Prostate gland (tissue), 2 donors: Measurements from ENCODE around the gene EBF3. TPM values are rescaled to one million over a fixed set of nuclear protein-coding genes. Genes with fewer than 3 reads are reported as not detected.

Experiments
- DNase-seq: peaks from one replicate; pipeline ENCODE4 v3.0.0-alpha.2; 2019; ENCODE audit warnings: low spot score
- H3K27ac ChIP-seq, 2 donors: fragments of 200-600 bp; sonication (generic); 2 replicates each; pipeline ENCODE4 v1.5.1; 2017 to 2019
- H3K27me3 ChIP-seq: fragments of 200-600 bp; sonication (generic); replicated peaks from 2 replicates; pipeline ENCODE4 v1.5.1; 2019; ENCODE audit not compliant: insufficient read depth
- H3K36me3 ChIP-seq, 2 donors: fragments of 200-600 bp; sonication (generic); 1 replicate in 1 of 2; 2 replicates in 1 of 2; pipeline versions ENCODE4 v1.5.1 to v1.8.1; 2017 to 2019
- H3K4me1 ChIP-seq: fragments of 200-600 bp; sonication (generic); replicated peaks from 2 replicates; pipeline ENCODE4 v1.5.1; 2019
- H3K4me3 ChIP-seq, 2 donors: fragments of 200-600 bp; sonication (generic); 2 replicates each; pipeline ENCODE4 v1.5.1; 2017 to 2019
- H3K9me3 ChIP-seq: fragments of 200-600 bp; sonication (generic); 2 replicates; pipeline ENCODE4 v1.5.1; 2017
- POLR2A ChIP-seq: fragments of 450-650 bp; IDR thresholded peaks from one replicate; pipeline ENCODE4 v1.6.1; 2016; ENCODE audit warnings: antibody characterized with exemption, mild to moderate bottlenecking
- POLR2AphosphoS5 ChIP-seq: sonication (generic); formaldehyde crosslinking; IDR thresholded peaks from one replicate; pipeline ENCODE4 v1.6.1; 2017; ENCODE audit warnings: antibody characterized with exemption
- WGBS: methylation state at CpG from one replicate; pipeline ENCODE4 v1.1.5; 2018; 5-methylcytosine and 5-hydroxymethylcytosine counted together
- intact Hi-C: fragments of 100-400 bp; cut with DNase I; formaldehyde crosslinking; loops from one replicate; pipeline ENCODE4 v1.14.2; 2022
- total RNA-seq, 2 donors: library from RNA; depleted of rRNA; stranded (reverse); fragments of >200 nt; gene quantifications; one replicate each; pipeline ENCODE4 v1.1.0, GENCODE V29; 2016
- TF ChIP-seq, protein P1 (sequence below), 4 experiments: fragments of 200-600 bp in 2 of 4; fragments of 450-650 bp in 2 of 4; sonication (generic) in 2 of 4; IDR thresholded peaks; 1 replicate in 3 of 4; 2 replicates in 1 of 4; pipeline ENCODE4 v1.5.1; 2016 to 2019; ENCODE audit warnings: antibody characterized with exemption in 4 of 4, mild to moderate bottlenecking in 2 of 4, moderate library complexity in 2 of 4

Gene EBF3
- total RNA-seq, 2 donors from 2014 or later, result 1.5 to 7.8 TPM

- Histone ChIP-seq H3K4me1 (no peaks in the 10 kb centered on the region), H3K27me3 (peaks cover 39% of the 10 kb centered on the region), H3K36me3 (no peaks in the 10 kb centered on the region), H3K9me3 (no peaks in the 10 kb centered on the region), H3K4me3 (no peak overlapping the region), H3K27ac (no peak overlapping the region)
- WGBS, result 42% methylated on average over 18 of the region's 18 CpGs
- no peak for TF ChIP-seq POLR2A
- TF ChIP-seq POLR2AphosphoS5, result no peak
- TF ChIP-seq, protein P1, sequence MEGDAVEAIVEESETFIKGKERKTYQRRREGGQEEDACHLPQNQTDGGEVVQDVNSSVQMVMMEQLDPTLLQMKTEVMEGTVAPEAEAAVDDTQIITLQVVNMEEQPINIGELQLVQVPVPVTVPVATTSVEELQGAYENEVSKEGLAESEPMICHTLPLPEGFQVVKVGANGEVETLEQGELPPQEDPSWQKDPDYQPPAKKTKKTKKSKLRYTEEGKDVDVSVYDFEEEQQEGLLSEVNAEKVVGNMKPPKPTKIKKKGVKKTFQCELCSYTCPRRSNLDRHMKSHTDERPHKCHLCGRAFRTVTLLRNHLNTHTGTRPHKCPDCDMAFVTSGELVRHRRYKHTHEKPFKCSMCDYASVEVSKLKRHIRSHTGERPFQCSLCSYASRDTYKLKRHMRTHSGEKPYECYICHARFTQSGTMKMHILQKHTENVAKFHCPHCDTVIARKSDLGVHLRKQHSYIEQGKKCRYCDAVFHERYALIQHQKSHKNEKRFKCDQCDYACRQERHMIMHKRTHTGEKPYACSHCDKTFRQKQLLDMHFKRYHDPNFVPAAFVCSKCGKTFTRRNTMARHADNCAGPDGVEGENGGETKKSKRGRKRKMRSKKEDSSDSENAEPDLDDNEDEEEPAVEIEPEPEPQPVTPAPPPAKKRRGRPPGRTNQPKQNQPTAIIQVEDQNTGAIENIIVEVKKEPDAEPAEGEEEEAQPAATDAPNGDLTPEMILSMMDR (IDR thresholded peaks at IDR 0.05), result no peak
- DNase-seq, result no peak
- intact Hi-C loops, result no loop called here
These were observed 7.0 kb downstream of the EBF3 start for GRCh38 chr10:129956876-129957673.

DNA sequence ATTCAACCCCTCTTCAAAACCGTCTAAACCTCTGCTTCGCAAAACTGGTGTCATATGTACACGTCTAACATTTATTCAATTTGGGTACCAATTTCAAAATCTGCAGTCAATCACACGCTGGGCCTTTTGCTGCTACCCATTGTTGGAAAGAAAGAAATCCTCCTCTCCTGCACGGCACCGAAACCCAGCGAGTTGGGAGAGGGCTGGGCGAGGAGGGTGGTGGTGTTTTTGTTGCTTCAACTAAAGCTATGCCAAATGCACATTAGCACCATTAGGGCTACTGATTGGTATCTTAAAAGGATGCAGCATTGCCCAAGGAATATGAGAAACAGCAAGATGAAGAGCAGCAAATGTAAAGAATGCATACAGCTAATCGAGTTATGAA, 7.8 kb downstream of the EBF3 start:
- Histone ChIP-seq H3K27ac (no peak overlapping the region), H3K4me1 (no peaks in the 10 kb centered on the region), H3K36me3 (no peaks in the 10 kb centered on the region), H3K4me3 (no peak overlapping the region), H3K27me3 (peaks cover 37% of the 10 kb centered on the region), H3K9me3 (no peaks in the 10 kb centered on the region)
- 40% methylated on average over 9 of the region's 9 CpGs for WGBS
- intact Hi-C loops, result no loop called here
- DNase-seq, result no peak
- TF ChIP-seq POLR2A, result no peak

- H3K4me1 ChIP-seq, result no peaks in the 10 kb centered on the region
- peaks cover 31% of the 10 kb centered on the region for H3K27me3 ChIP-seq
- 40% methylated on average over 6 of the region's 6 CpGs for WGBS
- H3K36me3 ChIP-seq, result no peaks in the 10 kb centered on the region
- TF ChIP-seq, protein P1 (IDR thresholded peaks at IDR 0.05), result no peak
- TF ChIP-seq POLR2AphosphoS5, result no peak
- TF ChIP-seq POLR2A, result no peak
- no peak overlapping the region for H3K4me3 ChIP-seq
- no peaks in the 10 kb centered on the region for H3K9me3 ChIP-seq
- no peak overlapping the region for H3K27ac ChIP-seq
- no peak for DNase-seq
- intact Hi-C loops, result no loop called here
These were observed 8.3 kb downstream of the EBF3 start for GRCh38 chr10:129955601-129956285.

DNA sequence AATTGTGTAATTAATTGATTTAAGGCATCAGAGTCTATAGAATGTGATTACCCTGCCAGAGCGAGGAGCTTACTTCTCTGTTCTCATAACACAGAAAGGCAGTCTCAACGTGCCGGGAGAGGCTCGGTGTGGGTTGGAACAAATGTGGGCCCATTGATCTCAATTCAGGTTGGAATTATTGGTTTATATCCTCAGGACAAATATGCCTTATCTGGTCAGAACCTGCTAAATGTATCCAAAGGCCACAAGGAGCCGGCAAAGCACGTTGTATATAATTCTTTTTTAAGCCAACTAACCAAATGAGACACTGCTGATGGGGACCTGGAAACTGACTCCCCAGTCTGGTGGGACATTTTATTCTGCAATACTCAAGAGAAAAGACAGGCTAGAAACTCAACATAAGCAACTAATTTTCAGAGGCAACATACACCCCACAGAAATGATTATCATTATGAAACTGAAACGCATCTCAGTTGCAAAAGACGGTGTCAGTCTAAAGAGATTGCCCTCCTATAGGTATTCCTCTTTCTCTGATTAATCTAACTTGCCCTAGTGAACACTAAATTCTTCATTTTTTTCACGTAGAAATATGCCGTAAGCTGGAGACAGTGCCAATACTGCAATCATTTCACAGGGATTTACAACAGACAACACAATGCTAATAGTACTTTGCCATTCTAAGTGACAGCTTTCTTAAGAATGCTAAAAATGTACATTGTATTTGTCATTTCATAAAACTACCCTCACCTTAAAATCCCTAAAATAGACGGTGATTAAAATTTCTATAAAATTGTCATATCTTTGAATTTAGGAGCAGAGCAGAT, 9.4 kb downstream of the EBF3 start:
- H3K9me3 ChIP-seq, result no peaks in the 10 kb centered on the region
- intact Hi-C loops, result no loop called here
- H3K4me3 ChIP-seq, result no peak overlapping the region
- TF ChIP-seq POLR2AphosphoS5 (no peak), POLR2A (no peak)
- TF ChIP-seq, protein P1 (IDR thresholded peaks at IDR 0.05), result no peak
- peaks cover 27% of the 10 kb centered on the region for H3K27me3 ChIP-seq
- no peaks in the 10 kb centered on the region for H3K4me1 ChIP-seq
- 82% methylated on average over 11 of the region's 11 CpGs for WGBS
- no peaks in the 10 kb centered on the region for H3K36me3 ChIP-seq
- DNase-seq, result no peak
- no peak overlapping the region for H3K27ac ChIP-seq
